Dedifferentiated amniotic fluid mesenchymal stem cell (primary cell): Measurements from ENCODE around the gene SPATA24.
"Not testable (repeated sequence)": the region's sequence is repeated elsewhere in the genome, so short reads cannot be mapped to it uniquely, and the experiment has no call there.

Experiments
- DNase-seq: peaks from one replicate; pipeline ENCODE4 v3.0.0-alpha.2; 2016; ENCODE audit errors: extremely low spot score

Gene SPATA24

GRCh38 chr5:139403787-139404483, at the start of gene SPATA24:
SPATA24 (minus strand) TSS chr5:139404089; CDS start chr5:139404060, 29 bp downstream.
- peak; percentile 95 for DNase-seq

- DNase-seq: no peak
Observed at GRCh38 chr5:139451878-139452660, 48.2 kb upstream of the SPATA24 start.

GRCh38 chr5:139451176-139451575, 47.3 kb upstream of the SPATA24 start:
- no peak for DNase-seq

GRCh38 chr5:139446956-139447779, 43.3 kb upstream of the SPATA24 start:
- no peak for DNase-seq

GRCh38 chr5:139445325-139446170, 41.7 kb upstream of the SPATA24 start:
- peak; percentile 61 for DNase-seq

GRCh38 chr5:139443831-139444453, 40.1 kb upstream of the SPATA24 start:
- no peak for DNase-seq

- DNase-seq: not testable (repeated sequence)
Observed at GRCh38 chr5:139440416-139440815, 36.5 kb upstream of the SPATA24 start.

- DNase-seq: peak; percentile 91
Observed at GRCh38 chr5:139439013-139439903, 35.4 kb upstream of the SPATA24 start, which contains the start of gene DNAJC18. DNAJC18 (minus strand) TSS chr5:139439525; CDS start chr5:139439445, 80 bp downstream.

GRCh38 chr5:139438707-139439012, 34.8 kb upstream of the SPATA24 start:
- DNase-seq: no peak

- no peak for DNase-seq
Observed at GRCh38 chr5:139435676-139436075, 31.8 kb upstream of the SPATA24 start.

- no peak for DNase-seq
Observed at GRCh38 chr5:139431706-139432105, 27.8 kb upstream of the SPATA24 start.

GRCh38 chr5:139430015-139430414, 26.1 kb upstream of the SPATA24 start:
- no peak for DNase-seq

GRCh38 chr5:139426203-139426885, 22.5 kb upstream of the SPATA24 start:
- peak; percentile 26 for DNase-seq

GRCh38 chr5:139425497-139425896, 21.6 kb upstream of the SPATA24 start:
- DNase-seq: no peak

- peak; percentile 63 for DNase-seq
Observed at GRCh38 chr5:139422307-139422893, 18.5 kb upstream of the SPATA24 start.

GRCh38 chr5:139419226-139420192, 15.6 kb upstream of the SPATA24 start:
- no peak for DNase-seq

- DNase-seq: no peak
Observed at GRCh38 chr5:139418793-139419192, 14.9 kb upstream of the SPATA24 start.

GRCh38 chr5:139417214-139417613, 13.3 kb upstream of the SPATA24 start:
- no peak for DNase-seq
